Peyer's patch (tissue), 4 donors: ENCODE measurements around the gene CACNA2D4. TPM values are rescaled to one million over a fixed set of nuclear protein-coding genes. Genes with fewer than 3 reads are reported as not detected.
A peak's percentile ranks its signal among the peaks of the same experiment; 100 is the strongest.

Experiments
- DNase-seq, 3 donors: peaks; one replicate each; pipeline ENCODE4 v3.0.0-alpha.2; 2017 to 2019
- H3K27ac ChIP-seq, 4 donors: fragments of 200-600 bp; sonication (generic); one replicate each; pipeline ENCODE4 v1.5.1; 2016 to 2019
- H3K27me3 ChIP-seq, 2 donors: fragments of 200-600 bp; sonication (generic); one replicate each; pipeline ENCODE4 v1.5.1; 2019
- H3K36me3 ChIP-seq, 3 donors: fragments of 200-600 bp; sonication (generic); one replicate each; pipeline ENCODE4 v1.5.1; 2016 to 2019
- H3K4me1 ChIP-seq, 4 donors: fragments of 200-600 bp; sonication (generic); one replicate each; pipeline ENCODE4 v1.5.1; 2016 to 2019
- H3K4me3 ChIP-seq, 4 donors: fragments of 200-600 bp; sonication (generic); 1 replicate in 3 of 4; 2 replicates in 1 of 4; pipeline ENCODE4 v1.5.1; 2016 to 2019; ENCODE audit warnings: mild to moderate bottlenecking in 1 of 4
- H3K9me3 ChIP-seq, 4 donors: fragments of 200-600 bp; sonication (generic); one replicate each; pipeline ENCODE4 v1.5.1; 2016 to 2019; ENCODE audit warnings: mild to moderate bottlenecking in 1 of 4
- CTCF ChIP-seq, 6 experiments: fragments of 450-650 bp in 4 of 6; fragments of 200-600 bp in 2 of 6; sonication (generic) in 1 of 6; IDR thresholded peaks; one replicate each; pipeline ENCODE4 v1.5.1; 2017 to 2019; ENCODE audit warnings: antibody characterized with exemption in 6 of 6, mild to moderate bottlenecking in 3 of 6, moderate library complexity in 1 of 6
- POLR2A ChIP-seq, 2 donors: fragments of 450-650 bp; IDR thresholded peaks; one replicate each; pipeline ENCODE4 v1.5.1; 2017; ENCODE audit warnings: antibody characterized with exemption in 2 of 2, mild to moderate bottlenecking in 2 of 2, moderate library complexity in 2 of 2
- total RNA-seq, 4 donors: library from RNA; depleted of rRNA; stranded (reverse); fragments of >200 nt; gene quantifications; one replicate each; pipeline ENCODE4 v1.1.0, GENCODE V29; 2016

Gene CACNA2D4
- total RNA-seq, 4 donors from 2014 or later: 9.5 to 19.3 (median 12.3) TPM

GRCh38 chr12:1939331-1939730, 20.9 kb upstream of the CACNA2D4 start:
- H3K27me3 ChIP-seq: no peaks in the 10 kb centered on the region
- DNase-seq: peak in 1 of 3 donors; percentile 49
- H3K27ac ChIP-seq: peak overlapping the region in 2 of 4 donors; percentile 67 to 75
- no peaks in the 10 kb centered on the region for H3K9me3 ChIP-seq
- peaks cover 0 to 18% (median 0%) of the 10 kb centered on the region in 3 donors for H3K36me3 ChIP-seq
- H3K4me1 ChIP-seq: peaks cover 0 to 25% (median 0%) of the 10 kb centered on the region in 4 donors
- TF ChIP-seq CTCF (IDR thresholded peaks at IDR 0.05): peak in 1 of 6 experiments; percentile 7
- no peak for TF ChIP-seq POLR2A (IDR thresholded peaks at IDR 0.05)
- peak overlapping the region in 2 of 4 donors; percentile 24 to 31 for H3K4me3 ChIP-seq

- DNase-seq: no peak
- Histone ChIP-seq H3K9me3 (no peaks in the 10 kb centered on the region), H3K4me3 (no peak overlapping the region), H3K36me3 (peaks cover 0 to 18% (median 0%) of the 10 kb centered on the region in 3 donors), H3K27ac (peak overlapping the region in 2 of 4 donors; percentile 48 to 49), H3K4me1 (peaks cover 0 to 25% (median 0%) of the 10 kb centered on the region in 4 donors), H3K27me3 (no peaks in the 10 kb centered on the region)
- TF ChIP-seq CTCF (IDR thresholded peaks at IDR 0.05) (no peak), POLR2A (IDR thresholded peaks at IDR 0.05) (no peak)
Observed at GRCh38 chr12:1937481-1938224, 19.2 kb upstream of the CACNA2D4 start.

DNA sequence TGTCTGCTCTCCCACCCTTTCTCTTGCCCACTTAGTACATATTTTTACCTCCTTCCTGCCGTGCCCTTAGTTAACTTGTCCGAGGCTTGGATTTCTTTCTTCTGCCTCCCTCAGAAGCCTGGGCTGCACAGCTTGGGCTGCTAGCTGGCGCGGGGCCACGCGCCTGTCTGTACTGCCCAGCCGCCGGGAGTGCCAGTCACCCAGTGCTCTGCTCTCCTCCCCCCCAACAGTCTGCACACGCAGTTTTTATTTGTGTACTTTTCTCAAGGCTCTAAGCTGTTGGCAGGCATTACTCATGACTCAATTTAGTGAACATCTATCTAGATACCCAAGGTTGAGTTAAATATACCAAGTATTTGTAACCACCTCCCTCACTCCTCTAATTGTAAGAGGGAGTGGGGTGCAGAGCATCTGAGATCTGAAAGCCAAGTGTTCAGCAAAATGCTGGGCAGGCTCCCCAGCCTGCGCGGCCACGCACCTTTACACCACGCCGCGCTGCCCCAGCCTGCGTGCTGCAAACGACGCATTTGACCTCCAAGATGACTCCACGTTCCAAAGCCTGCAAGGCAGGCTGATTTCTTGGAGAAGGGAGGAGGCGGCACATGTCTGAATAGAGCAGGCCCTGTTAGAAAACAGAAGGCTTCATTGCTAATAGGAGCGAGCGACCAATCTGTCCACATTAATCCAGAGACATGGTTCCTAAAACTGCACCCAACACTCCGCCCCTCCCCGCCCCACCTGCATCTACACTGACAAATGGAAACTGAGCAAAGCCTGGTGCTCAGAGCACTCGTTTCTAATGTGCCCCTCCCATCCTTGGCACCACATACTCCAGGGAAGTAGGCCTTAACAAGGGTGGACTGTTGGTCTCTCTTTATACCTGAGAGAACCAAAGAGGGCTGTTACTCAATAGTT, 18.2 kb upstream of the CACNA2D4 start:
- Histone ChIP-seq H3K4me1 (peaks cover 0 to 33% (median 0%) of the 10 kb centered on the region in 4 donors), H3K36me3 (peaks cover 0 to 16% (median 0%) of the 10 kb centered on the region in 3 donors), H3K27ac (peak overlapping the region in 2 of 4 donors; percentile 48 to 49), H3K27me3 (no peaks in the 10 kb centered on the region), H3K9me3 (no peaks in the 10 kb centered on the region), H3K4me3 (no peak overlapping the region)
- peak in 1 of 3 donors; percentile 71 for DNase-seq
- TF ChIP-seq CTCF (IDR thresholded peaks at IDR 0.05): no peak
- no peak for TF ChIP-seq POLR2A (IDR thresholded peaks at IDR 0.05)

GRCh38 chr12:1935700-1936378, 17.4 kb upstream of the CACNA2D4 start:
- H3K36me3 ChIP-seq: peaks cover 0 to 8% (median 0%) of the 10 kb centered on the region in 3 donors
- TF ChIP-seq POLR2A (IDR thresholded peaks at IDR 0.05): no peak
- TF ChIP-seq CTCF (IDR thresholded peaks at IDR 0.05): no peak
- peaks cover 0 to 33% (median 0%) of the 10 kb centered on the region in 4 donors for H3K4me1 ChIP-seq
- no peaks in the 10 kb centered on the region for H3K27me3 ChIP-seq
- no peak overlapping the region for H3K4me3 ChIP-seq
- peak overlapping the region in 1 of 4 donors; percentile 49 for H3K27ac ChIP-seq
- no peaks in the 10 kb centered on the region for H3K9me3 ChIP-seq
- DNase-seq: no peak

DNA sequence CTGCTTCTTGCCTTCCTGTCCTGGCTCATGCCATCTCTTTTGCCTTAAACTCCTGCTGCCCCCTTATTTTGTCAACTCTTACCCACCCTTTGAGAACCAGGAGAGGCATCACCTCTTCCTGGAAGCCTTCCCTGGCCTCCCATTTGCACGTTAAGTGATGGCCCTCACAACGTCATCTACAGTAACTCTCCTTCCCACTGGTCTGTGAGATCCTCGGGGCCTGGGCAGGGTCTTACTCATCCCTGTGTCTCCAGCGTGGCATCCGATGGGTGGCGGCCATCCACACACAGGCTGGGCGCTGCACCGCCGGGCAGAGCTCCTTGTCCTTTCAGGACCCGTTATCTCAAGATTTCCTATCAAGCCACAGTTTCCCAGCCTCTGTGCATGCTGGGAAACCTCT, 16.8 kb upstream of the CACNA2D4 start:
- no peak overlapping the region for H3K4me3 ChIP-seq
- TF ChIP-seq POLR2A (IDR thresholded peaks at IDR 0.05): no peak
- no peak for TF ChIP-seq CTCF (IDR thresholded peaks at IDR 0.05)
- no peaks in the 10 kb centered on the region for H3K27me3 ChIP-seq
- no peak for DNase-seq
- H3K9me3 ChIP-seq: no peaks in the 10 kb centered on the region
- H3K27ac ChIP-seq: no peak overlapping the region
- peaks cover 0 to 5% (median 0%) of the 10 kb centered on the region in 3 donors for H3K36me3 ChIP-seq
- H3K4me1 ChIP-seq: peaks cover 0 to 33% (median 3%) of the 10 kb centered on the region in 4 donors
